Neural cell (in vitro differentiated cells): Measurements from ENCODE around the gene ALB.

Source experiments
- EP300 ChIP-seq: fragments of 450-650 bp; conservative IDR thresholded peaks from 2 replicates; pipeline ENCODE4 v1.6.1; 2014; ENCODE audit warnings: antibody characterized with exemption, mild to moderate bottlenecking, moderate library complexity; ENCODE audit not compliant: poor library complexity, severe bottlenecking
- EZH2 ChIP-seq: fragments of 200-600, 300-800 bp; shearing (Covaris generic), sonication (generic); IDR thresholded peaks from 2 replicates; pipeline ENCODE4 v1.6.1; 2014; ENCODE audit warnings: antibody characterized with exemption, low read length, borderline replicate concordance, mild to moderate bottlenecking; ENCODE audit not compliant: insufficient read depth, poor library complexity, severe bottlenecking
- REST ChIP-seq: IDR thresholded peaks from 2 replicates; pipeline ENCODE4 v1.6.1; 2012; ENCODE audit warnings: borderline replicate concordance
- TAF1 ChIP-seq: IDR thresholded peaks from 2 replicates; pipeline ENCODE4 v1.6.1; 2012; ENCODE audit warnings: low read depth
- TF ChIP-seq, protein P1 (sequence below): fragments of 450-650 bp; IDR thresholded peaks from 2 replicates; pipeline ENCODE4 v1.5.1; 2014; ENCODE audit warnings: antibody characterized with exemption, mild to moderate bottlenecking, moderate library complexity; ENCODE audit not compliant: poor library complexity, severe bottlenecking

DNA sequence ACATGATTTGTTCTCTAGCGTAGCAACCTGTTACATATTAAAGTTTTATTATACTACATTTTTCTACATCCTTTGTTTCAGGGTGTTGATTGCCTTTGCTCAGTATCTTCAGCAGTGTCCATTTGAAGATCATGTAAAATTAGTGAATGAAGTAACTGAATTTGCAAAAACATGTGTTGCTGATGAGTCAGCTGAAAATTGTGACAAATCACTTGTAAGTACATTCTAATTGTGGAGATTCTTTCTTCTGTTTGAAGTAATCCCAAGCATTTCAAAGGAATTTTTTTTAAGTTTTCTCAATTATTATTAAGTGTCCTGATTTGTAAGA is 2.4 kb downstream of the ALB start:
- TF ChIP-seq TAF1: no peak
- TF ChIP-seq, protein P1, sequence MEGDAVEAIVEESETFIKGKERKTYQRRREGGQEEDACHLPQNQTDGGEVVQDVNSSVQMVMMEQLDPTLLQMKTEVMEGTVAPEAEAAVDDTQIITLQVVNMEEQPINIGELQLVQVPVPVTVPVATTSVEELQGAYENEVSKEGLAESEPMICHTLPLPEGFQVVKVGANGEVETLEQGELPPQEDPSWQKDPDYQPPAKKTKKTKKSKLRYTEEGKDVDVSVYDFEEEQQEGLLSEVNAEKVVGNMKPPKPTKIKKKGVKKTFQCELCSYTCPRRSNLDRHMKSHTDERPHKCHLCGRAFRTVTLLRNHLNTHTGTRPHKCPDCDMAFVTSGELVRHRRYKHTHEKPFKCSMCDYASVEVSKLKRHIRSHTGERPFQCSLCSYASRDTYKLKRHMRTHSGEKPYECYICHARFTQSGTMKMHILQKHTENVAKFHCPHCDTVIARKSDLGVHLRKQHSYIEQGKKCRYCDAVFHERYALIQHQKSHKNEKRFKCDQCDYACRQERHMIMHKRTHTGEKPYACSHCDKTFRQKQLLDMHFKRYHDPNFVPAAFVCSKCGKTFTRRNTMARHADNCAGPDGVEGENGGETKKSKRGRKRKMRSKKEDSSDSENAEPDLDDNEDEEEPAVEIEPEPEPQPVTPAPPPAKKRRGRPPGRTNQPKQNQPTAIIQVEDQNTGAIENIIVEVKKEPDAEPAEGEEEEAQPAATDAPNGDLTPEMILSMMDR: no peak
- TF ChIP-seq EZH2: no peak
- no peak for TF ChIP-seq EP300
- TF ChIP-seq REST: no peak
